ENCODE data around the gene IDH2. TPM values are rescaled to one million over a fixed set of nuclear protein-coding genes. Genes with fewer than 3 reads are reported as not detected.

The IDH2 gene
- total and polyA plus RNA-seq, 2 of the 13 experiments (the other 11 are each of a cell fraction or from before 2014, with no cell fraction given): 121 to 145 TPM

DNA sequence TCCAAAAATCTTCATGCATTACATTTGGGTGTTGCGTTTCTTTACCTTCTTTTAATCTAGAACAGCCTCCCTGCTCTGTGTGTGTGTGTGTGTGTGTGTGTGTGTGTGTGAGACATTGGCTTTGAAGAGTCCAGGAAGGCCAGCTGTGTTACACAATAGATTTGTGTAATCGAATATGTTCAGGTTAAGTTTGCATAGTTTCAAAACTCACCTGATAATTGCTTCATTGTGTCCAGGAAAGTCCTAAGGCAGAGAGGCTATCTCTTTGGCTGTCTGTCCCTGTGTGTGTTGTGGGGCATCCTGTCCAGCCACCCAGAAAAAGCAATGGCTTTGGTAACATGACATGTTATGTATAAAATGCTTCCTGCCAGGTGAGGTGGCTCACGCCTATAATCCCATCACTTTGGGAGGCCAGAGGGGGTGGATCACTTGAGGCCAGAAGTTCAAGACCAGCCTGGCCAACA, 63.6 kb downstream of the IDH2 start (continued):
- no peak for TF ChIP-seq AFF4 (CRISPR knock-in tag; IDR thresholded peaks at IDR 0.05)
- peak; percentile 60; the same call in 1 of the 2 replicates for TF ChIP-seq PITX1 (CRISPR knock-in tag; IDR thresholded peaks at IDR 0.05)
- TF ChIP-seq ZBTB3 (CRISPR knock-in tag; IDR thresholded peaks at IDR 0.05; ENCODE audit: borderline replicate concordance, low read depth): peak; percentile 30; the same call in 1 of the 2 replicates
- TF ChIP-seq ZNF782 (CRISPR knock-in tag; IDR thresholded peaks at IDR 0.05; ENCODE audit: borderline replicate concordance): peak; percentile 43; the same call in 1 of the 2 replicates
- TF ChIP-seq ATF4 (CRISPR knock-in tag; IDR thresholded peaks at IDR 0.05): peak in 1 of 2 experiments; percentile 88; a peak in 2 of 4 replicates
- TF ChIP-seq, protein P1, sequence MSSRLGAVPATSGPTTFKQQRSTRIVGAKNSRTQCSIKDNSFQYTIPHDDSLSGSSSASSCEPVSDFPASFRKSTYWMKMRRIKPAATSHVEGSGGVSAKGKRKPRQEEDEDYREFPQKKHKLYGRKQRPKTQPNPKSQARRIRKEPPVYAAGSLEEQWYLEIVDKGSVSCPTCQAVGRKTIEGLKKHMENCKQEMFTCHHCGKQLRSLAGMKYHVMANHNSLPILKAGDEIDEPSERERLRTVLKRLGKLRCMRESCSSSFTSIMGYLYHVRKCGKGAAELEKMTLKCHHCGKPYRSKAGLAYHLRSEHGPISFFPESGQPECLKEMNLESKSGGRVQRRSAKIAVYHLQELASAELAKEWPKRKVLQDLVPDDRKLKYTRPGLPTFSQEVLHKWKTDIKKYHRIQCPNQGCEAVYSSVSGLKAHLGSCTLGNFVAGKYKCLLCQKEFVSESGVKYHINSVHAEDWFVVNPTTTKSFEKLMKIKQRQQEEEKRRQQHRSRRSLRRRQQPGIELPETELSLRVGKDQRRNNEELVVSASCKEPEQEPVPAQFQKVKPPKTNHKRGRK (CRISPR knock-in tag; IDR thresholded peaks at IDR 0.05): no peak
- peak; percentile 53; the same call in 1 of the 2 replicates for TF ChIP-seq NFKBIZ (CRISPR knock-in tag; IDR thresholded peaks at IDR 0.05)
- peak; percentile 74 for TF ChIP-seq TRIM24 (CRISPR knock-in tag; IDR thresholded peaks at IDR 0.05)
- TF ChIP-seq, protein P2, sequence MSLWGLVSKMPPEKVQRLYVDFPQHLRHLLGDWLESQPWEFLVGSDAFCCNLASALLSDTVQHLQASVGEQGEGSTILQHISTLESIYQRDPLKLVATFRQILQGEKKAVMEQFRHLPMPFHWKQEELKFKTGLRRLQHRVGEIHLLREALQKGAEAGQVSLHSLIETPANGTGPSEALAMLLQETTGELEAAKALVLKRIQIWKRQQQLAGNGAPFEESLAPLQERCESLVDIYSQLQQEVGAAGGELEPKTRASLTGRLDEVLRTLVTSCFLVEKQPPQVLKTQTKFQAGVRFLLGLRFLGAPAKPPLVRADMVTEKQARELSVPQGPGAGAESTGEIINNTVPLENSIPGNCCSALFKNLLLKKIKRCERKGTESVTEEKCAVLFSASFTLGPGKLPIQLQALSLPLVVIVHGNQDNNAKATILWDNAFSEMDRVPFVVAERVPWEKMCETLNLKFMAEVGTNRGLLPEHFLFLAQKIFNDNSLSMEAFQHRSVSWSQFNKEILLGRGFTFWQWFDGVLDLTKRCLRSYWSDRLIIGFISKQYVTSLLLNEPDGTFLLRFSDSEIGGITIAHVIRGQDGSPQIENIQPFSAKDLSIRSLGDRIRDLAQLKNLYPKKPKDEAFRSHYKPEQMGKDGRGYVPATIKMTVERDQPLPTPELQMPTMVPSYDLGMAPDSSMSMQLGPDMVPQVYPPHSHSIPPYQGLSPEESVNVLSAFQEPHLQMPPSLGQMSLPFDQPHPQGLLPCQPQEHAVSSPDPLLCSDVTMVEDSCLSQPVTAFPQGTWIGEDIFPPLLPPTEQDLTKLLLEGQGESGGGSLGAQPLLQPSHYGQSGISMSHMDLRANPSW (CRISPR knock-in tag; IDR thresholded peaks at IDR 0.05; ENCODE audit: borderline replicate concordance): peak; percentile 89
- no peak for TF ChIP-seq SP2 (CRISPR knock-in tag; IDR thresholded peaks at IDR 0.05)
- TF ChIP-seq UBTF (CRISPR knock-in tag; IDR thresholded peaks at IDR 0.05): peak; percentile 42
